HG03108 (cell line): ENCODE results near the gene RALGAPA2.

ENCODE experiments used
- ATAC-seq: cut with Tn5 transposase; IDR thresholded peaks from one replicate; pipeline ENCODE4 v1.9.1; 2021; ENCODE audit warnings: moderate library complexity; ENCODE audit not compliant: unreplicated experiment

RALGAPA2 gene

DNA sequence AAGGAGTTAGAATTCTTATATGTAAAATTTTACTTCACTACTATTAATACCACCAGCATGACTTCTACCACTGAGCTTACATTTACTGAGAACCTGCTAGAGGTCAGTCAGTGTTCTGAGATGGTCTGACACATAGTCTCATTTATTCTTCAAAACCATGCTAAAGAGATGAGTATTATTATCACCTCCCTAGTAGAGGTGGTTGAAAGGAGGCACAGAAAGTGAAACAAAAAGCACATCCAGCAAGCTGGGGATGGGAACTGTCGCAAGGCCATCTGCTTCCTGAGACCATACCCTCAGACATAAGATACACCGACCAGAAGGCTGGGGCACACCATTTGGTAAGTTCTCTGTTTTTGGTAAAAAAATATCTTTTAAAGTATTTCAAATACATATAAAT, 206.9 kb downstream of the RALGAPA2 start:
- peak; percentile 67 for ATAC-seq

DNA sequence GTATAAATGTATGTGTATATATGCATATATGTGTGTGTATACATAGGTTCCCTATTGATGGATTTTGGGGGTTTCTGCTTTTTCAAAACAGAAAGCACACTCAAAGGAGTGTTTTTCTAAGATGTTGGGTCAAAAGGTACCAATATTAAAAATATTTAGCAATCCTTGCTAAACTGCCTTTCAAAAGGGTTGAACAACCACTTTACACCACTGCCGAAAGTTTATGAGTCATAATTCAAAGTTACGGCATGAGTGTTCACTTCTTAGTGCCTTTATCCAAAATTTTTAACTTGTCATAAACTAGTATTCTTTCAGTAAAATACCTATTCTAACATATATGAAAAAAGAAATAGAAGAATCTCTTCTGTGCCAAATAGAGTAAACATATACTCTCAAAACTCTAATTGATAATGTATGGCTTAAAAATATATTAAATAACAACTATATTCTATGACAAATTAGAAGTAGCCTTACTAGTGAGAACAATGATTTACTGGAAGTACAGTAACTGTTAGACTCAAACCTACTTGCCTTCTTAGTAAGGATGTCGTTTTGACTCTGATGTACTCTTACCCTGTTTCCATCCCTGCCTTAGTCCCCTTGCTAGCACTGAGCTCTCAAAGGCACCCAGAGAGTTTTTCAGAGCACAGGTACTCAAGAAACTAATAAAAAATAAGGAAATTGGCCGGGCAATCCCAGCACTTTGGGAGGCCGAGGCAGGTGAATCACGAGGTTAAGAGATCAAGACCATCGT, 208.5 kb downstream of the RALGAPA2 start:
- no peak for ATAC-seq

DNA sequence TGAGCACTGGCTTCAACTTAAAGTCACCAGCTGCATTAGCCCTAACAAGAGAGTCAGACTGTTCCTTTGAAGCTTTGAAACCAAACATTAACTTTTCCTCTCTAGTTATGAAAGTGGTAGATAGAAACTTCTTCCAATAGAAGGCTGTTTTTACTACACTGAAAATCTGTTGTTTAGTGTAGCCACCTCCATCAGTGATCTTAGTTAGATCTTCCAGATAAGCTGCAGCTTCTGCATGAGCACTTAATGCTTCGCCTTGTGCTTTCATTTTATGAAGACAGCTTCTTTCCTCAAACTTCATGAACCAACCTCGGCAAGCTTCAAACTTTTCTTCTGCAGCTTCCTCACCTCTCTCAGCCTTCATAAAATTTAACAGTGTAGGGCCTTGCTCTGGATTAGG, 211.3 kb downstream of the RALGAPA2 start:
- no peak for ATAC-seq

DNA sequence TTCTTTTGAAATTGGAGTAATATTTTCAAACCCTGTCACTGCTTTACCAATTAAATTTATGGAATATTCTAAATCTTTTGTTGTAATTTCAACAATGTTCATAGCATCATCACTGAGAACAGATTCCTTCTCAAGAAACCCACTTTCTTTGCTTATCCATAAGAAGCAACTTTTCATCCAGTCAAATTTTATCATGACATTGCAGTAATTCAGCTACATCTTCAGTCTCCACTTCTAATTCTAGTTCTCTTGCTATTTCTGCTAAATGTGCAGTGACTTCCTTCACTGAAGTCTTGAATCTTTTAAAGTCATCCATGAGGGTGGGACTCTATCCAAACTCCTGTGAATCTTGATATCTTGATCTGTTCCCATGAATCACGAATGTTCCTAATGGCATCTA, 212.1 kb downstream of the RALGAPA2 start:
- no peak for ATAC-seq

DNA sequence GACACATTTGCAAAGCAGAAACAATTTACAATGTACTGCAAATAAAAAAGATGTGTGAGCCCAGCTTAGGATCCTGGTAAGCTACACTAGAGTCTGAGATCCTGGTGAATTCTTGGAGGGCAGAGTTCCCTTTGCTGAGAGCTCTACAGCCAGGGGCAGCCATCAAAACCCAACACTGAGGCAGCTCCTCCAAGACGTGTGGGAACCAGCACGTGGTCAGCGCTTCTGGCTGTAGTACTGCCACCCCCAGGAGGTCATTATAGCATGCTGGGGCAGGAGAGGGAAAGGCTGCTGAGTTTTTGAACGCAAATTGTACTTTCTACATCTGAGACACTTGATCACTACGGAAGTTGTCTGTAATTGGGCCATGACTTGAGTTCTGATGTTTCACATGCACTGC, 213.0 kb downstream of the RALGAPA2 start:
- no peak for ATAC-seq

DNA sequence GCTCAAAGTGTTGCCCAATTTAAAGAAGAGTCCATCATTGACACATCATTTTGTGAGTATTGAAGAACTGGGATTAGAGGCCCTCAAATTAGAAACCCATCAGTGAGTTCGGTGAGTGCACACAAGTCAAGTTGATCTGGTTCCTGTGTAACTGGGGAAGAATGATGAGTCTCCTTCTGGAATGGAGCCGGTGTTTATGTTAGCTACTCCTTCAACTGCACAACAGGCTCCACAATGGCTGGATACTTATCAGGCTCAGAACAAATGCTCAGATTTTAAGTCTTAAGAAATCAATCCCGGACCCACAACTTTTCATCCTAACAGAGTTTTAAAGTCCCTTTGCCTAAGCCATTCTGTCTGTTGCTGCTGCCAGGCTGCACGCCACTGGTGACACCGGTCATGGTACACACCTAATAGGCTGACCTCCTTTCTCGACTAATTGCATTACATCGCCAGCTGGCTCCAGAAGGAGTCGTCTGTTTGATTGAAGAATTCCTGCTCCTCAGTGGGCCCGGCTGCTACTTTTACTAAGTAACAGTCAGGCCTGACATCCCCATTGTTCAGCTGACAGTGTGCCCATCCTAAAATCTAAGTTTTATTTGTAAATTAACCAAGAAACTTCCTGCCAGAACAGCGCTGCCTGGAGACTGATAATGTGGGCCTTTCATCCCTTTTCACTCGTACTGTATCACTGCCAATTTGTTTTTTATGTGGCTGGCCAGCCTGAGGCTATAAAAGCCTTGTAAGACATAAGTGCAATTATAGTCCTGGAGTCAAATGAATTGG, 214.2 kb downstream of the RALGAPA2 start:
- no peak for ATAC-seq

DNA sequence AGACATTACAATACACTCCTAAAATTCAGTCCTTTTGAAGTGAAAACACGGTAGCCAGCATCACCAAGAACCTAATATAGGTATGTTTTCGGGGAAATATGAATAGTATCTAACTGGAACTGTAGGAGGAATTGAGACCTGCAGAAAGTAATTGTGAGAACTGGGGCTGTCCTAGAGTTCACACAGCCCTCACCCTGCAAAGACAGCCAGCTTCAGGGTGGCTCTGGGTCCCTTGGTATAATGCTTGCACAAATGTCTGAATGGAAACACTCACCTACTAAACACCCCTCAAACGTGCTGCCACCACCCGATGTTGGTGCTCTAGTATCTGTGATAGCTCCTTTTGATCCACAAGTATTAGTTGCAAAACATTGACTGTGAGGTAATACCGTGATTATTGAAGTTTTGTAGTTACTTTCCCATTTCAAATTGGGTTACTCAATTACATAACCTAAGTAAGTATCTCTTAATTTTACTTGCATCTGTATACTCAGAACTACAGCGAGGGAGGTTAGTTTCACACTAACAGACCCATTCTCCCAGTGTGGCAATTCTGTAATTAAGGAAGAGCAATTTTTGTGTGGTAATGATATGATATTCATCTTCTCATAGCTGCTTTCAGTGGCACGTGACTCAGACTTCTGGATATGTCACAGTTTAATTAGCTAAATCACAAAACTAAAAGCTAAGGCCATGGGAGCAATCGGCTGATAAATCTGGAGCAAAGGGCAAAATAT, 215.0 kb downstream of the RALGAPA2 start:
- ATAC-seq: no peak

DNA sequence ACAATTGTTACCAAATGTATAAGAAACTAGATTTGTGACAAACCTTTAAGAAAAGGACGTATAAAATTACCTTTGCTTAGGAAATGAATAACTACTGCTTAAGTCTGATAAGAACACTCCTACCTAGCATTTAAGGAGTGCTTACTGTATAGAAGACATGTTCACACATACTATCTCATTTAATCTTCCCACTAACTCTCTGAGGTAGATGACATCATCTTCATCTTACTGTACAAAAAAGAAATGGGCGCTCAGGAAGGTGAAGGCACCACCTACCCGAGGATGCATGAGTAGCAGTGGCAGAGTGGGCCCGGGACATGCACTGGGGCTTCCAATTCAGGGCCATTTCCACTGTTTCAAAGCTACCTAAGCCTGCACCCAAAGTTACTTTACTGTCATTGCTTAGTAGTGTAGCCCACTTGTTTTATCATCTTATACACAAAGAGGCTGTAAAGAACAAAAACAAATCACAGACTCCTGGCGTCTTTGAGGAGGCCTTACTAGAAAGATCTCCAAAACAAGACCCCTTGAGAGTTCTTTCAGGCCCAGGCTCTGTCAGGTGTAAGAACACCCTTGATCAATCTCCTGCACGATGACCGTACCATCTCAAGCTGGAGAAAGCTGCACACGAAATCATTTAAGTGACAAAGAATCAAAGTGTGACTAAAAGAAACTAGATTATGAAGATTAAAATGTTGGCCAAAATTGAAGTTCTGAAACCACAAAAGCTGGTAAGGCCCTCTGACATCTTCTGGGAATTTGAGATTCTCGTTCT, 216.5 kb downstream of the RALGAPA2 start:
- ATAC-seq: no peak

DNA sequence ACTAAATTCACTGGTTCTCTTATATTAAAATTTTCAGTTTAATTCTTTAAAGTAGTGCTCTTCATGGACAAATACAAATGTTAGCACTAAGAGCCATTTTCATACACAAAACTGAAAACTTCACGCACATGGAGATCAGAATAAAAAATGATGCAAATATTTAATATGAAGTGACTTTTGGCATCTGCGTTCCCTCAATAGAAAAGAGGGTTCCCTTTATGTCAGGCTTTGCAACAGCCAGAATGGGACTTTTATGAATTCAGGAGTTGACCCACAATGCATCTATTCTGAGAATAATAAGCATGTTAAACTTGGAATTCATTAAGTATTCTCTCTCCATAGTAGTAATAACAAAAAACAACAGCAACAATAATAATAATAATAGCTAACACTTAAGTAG, 218.7 kb downstream of the RALGAPA2 start:
- no peak for ATAC-seq

DNA sequence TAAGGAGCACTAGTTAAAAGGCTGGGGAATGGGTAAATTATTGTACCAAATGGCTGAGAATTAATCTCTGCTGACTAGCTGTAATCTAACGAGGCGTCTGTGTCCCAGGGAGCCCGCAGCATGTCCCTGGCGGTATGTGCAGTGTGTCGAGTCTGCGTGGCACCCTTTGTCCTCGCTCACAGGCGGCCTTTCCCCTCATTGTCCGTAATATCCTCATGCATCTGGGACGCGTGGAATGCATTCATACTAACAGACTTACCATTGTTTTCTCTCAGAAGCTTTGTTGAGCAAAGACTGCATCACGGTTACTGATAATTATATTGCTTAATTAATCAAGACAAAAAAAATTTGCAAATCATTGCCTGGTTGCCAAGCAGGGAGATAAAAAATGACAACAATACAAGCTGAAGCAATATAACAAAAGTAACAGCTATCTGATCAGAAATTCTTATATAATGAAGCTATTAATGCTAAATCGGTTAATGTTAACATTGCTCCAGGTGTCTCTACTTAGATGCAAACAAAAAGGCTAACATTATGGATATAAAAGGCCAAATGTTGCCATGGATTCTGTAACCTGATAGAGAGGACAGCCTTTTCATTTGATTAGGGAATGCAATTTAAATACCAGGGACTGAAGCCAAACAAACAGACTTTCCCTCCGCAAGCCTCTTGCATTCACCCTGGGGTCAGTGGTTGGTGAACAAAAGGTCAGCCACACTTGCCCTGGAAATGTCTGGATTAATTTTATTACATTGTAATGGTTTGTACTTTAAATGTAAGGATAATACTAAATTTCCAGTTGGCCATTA, 219.7 kb downstream of the RALGAPA2 start:
- no peak for ATAC-seq

DNA sequence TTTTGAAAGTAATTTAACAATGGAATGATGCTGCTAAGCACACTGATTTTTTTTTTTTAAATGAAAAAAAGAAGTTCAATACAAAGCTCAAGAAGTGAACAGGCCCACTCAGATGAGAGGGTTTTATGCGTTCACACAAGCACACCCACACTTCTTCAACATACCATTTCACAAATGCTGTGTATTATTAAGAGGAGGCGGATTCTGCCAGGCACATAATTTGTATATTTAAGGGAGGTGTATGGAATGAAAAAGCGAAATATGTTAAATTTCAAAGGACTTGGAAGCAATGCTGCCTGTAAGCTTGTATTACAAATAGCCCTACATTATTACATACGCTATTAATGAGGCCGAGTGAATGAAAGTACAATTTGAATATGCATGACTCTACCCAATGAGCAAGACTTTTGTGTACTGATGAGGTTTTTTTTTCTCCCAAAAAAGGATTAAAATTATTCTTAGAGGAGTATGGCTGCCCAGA, 220.6 kb downstream of the RALGAPA2 start:
- ATAC-seq: no peak

DNA sequence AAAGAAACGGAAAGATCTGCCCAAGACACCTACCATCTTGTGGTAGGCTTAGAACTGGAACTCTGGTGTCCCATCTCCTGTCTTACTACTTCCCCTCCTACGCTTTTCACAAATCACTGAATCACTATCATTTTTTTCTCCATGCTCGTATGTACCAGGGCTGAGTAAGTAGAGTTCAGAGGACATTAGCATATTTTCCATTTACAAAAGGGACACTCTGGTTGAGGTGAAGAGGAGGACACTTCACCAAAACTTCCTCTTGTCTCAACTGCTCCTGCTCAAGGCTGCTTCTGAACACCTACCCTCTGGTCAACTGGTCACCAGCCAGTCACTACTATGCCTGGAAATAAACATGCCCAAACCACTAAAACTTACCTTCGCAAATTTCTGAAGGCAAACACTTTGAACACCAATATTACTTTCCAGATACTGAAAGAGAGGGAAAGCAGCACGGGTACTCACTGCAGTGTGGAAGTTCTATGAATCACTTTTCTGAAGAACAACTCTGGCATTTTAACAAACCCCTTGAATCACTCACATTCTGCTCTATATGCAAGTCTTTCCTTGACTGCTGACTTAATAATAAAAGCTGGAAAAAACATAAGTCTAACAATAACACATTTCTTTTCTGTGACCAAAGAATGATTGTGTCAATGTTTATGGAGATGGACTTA, 221.2 kb downstream of the RALGAPA2 start:
- ATAC-seq: no peak

DNA sequence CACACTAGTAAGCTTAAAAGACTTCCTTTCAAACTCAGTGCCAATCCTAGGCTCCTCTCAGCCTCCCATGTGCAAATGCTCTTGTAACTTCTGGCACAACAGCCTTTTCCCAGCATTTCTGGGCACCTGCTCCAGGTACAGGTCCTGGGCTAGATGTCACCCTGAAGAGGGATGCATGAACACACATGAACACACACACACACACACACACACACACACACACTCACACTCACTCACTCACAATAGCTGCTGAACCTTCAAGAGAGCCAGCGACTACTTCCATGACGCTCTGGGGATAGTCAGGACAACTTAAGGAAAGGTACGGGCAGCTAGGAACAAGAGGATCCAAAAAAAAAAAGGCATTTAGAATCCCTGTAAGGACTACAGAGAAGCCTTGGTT, 221.8 kb downstream of the RALGAPA2 start:
- ATAC-seq: no peak

DNA sequence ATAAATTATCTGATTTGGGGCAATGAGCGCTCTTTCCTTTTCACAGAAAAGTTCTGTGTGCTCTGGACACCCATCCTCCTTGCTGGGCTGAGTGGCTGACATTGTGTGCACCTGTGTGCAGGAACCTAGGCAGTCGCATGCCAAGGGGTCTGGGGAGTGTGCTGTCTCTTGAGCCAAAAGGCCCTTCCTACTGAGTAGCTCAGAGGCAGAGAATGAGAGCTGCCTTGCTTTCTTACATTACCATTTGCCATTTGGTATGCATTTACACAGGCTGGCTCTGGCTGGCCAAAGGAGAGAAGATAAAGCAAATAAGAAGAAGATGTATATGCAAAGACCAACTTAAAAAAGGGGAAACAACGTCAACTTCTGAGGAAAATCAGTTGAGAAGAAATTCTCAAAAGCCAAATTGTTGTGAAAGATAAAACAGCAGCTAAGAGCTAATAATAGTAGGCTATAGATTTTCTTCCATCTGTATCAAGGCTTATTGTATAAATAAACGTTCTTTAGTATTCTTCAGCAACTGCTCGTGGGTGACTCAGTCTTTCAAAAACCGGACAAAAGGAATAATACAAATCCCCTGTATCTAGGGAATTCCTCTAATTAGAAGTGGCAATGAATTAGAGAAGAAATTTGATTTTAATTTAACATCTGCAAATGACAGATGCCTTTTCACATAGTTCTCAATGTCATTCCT, 222.6 kb downstream of the RALGAPA2 start:
- peak; percentile 45 for ATAC-seq

DNA sequence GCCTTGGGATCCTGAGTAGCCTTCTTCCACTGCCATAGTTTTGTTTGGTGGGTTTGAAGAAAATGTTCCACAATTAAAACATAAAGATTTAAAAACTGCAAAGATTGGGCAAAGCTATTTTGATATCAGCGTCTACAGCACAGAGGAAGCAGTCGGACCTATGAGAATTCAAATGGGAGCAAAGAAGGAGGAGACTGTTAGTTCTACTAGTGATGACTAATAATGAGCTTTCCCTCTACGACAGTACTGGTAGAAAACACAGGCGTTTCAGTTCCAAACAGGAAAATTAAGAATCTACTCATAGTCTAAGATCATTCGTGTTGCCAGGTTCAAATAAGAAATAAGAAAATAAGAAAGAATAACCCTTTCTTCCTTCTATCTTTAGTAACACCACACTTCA, 223.4 kb downstream of the RALGAPA2 start:
- ATAC-seq: peak; percentile 83

DNA sequence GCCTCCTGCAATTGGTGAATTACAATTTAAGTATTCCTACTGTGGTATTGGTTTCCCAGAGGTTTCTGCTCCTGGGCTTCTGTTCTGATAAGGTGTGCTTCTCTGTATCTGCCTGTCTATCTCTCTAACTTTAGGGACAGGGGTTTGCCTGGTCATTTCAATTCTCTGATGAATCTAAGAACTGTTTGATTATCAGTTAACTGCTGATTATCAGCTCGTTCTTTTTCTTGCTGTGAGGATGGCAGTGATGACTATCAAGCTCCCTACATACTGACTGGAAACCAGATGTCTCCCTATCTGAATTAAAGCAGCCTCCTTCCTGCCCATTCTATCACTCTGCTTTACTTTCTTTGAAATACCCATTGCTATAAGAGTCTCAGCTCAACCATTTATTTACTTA, 224.1 kb downstream of the RALGAPA2 start:
- no peak for ATAC-seq

DNA sequence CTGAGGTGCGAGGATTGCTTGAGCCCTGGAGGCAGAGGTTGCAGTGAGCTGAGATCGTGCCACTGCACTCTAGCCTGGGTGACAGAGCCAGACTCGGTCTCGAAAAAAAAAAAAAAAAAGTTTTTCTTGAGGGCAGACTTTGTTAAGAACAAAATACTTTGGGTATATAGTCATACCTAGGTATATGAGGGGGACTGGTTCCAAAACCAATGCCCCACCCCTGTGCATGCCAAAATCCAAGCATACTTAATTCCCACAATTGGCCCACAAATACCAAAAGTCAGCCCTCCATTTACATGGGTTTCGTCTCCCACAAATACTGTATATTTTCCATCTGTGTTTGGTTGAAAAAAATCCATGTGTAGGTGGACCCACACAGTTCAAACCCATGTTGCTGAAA, 224.6 kb downstream of the RALGAPA2 start:
- no peak for ATAC-seq

DNA sequence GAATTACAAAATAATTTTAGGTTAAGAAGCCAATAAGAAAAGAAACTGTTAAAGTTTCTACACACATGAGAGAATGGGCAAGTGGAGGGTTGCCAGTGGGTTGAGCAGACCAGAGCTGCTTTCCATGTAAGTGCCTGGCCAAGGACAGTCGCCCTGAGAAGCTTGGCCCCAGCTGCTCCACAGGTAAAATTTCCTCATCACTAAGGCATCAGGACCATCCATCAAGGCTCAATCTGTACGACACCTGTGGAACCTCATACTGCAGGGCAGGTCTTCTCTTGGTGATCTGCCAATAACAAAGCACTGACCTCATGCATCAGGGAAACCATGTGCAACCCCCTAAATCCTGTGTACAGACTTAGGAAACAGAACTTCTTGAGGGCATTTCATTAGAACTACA, 229.1 kb downstream of the RALGAPA2 start:
- no peak for ATAC-seq

DNA sequence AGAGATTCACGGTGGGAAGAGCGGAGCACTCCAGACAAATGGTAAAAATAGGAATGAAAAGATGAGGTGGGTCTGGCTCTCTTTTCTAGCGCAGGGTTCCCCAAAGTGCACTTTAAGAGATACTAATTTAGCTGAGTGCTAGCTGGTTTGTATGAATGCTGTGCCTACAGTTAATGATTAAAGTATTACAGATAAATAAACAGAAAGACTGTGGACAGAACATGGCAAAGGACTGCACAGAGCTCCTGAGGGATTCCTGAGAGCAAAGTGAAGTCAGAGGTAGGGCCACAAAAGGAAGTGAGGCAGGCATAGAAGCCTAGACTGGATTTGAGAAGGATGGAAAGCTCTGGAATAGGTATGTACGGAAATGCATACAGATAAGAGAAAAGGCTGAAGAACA, 230.0 kb downstream of the RALGAPA2 start:
- ATAC-seq: no peak
